ENCODE results near the gene ZNF566. TPM values are rescaled to one million over a fixed set of nuclear protein-coding genes. Genes with fewer than 3 reads are reported as not detected.
A peak's percentile ranks its signal among the peaks of the same experiment; 100 is the strongest.

The ZNF566 gene
- polyA plus RNA-seq, 1 of the 3 experiments (the other 2 are of a cell fraction), result 1.7 TPM

DNA sequence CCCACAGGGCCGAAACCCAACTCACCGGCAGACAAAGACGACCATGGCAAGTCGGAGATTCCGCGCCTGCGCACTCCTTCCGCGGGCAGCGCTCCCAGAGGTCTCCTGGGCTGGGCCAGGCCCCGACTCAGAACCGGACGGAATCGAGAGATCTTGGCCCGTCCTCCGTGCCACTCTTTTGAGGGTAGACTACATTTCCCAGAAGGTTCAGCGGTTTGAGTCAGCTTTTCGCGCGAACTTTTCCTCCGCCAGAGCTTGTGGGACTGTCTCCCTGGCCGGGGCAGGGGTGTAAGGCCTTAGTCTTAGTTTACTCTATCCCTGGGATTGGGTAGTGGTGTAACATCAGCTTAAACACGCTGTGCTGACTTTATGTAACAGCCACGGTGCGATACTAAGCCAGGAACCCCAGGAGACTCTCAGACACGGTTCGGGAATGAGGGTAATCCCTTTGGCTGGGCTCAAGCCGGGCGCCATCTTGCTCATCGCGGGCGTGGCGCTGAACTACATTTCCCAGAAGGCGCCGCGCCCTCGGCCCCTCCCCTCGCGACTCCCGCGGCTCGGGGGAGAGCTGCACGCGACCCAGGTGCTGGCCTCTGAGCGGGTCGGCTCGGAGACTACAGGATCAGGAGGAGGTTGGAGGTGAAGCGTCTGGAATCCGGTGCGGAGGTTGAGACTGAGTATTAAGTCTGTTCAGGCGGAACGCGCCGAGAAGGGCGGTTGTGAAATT, 39.0 kb upstream of the ZNF566 start, which contains the start of gene ZNF260 (continued):
- TF ChIP-seq, protein P1, sequence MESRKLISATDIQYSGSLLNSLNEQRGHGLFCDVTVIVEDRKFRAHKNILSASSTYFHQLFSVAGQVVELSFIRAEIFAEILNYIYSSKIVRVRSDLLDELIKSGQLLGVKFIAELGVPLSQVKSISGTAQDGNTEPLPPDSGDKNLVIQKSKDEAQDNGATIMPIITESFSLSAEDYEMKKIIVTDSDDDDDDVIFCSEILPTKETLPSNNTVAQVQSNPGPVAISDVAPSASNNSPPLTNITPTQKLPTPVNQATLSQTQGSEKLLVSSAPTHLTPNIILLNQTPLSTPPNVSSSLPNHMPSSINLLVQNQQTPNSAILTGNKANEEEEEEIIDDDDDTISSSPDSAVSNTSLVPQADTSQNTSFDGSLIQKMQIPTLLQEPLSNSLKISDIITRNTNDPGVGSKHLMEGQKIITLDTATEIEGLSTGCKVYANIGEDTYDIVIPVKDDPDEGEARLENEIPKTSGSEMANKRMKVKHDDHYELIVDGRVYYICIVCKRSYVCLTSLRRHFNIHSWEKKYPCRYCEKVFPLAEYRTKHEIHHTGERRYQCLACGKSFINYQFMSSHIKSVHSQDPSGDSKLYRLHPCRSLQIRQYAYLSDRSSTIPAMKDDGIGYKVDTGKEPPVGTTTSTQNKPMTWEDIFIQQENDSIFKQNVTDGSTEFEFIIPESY (IDR thresholded peaks at IDR 0.05; ENCODE audit: borderline replicate concordance, low read depth), result peak; percentile 93
- TF ChIP-seq, protein P2, sequence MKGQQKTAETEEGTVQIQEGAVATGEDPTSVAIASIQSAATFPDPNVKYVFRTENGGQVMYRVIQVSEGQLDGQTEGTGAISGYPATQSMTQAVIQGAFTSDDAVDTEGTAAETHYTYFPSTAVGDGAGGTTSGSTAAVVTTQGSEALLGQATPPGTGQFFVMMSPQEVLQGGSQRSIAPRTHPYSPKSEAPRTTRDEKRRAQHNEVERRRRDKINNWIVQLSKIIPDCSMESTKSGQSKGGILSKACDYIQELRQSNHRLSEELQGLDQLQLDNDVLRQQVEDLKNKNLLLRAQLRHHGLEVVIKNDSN (IDR thresholded peaks at IDR 0.05; ENCODE audit: borderline replicate concordance, low read depth), result 0 out of 2 replicates have a peak, but pooled peaks have one; percentile 30
- TF ChIP-seq SIN3A (IDR thresholded peaks at IDR 0.05; ENCODE audit: borderline replicate concordance, low read depth, low read length) (no peak), FOXM1 (IDR thresholded peaks at IDR 0.05; ENCODE audit: low read depth) (no peak), EP300 (IDR thresholded peaks at IDR 0.05; ENCODE audit: borderline replicate concordance in 1 of 2, low read depth in 1 of 2, low read length in 1 of 2) (no peak), NRF1 (IDR thresholded peaks at IDR 0.05; ENCODE audit: low read depth, low read length) (peak; percentile 54)
- TF ChIP-seq, protein P3, sequence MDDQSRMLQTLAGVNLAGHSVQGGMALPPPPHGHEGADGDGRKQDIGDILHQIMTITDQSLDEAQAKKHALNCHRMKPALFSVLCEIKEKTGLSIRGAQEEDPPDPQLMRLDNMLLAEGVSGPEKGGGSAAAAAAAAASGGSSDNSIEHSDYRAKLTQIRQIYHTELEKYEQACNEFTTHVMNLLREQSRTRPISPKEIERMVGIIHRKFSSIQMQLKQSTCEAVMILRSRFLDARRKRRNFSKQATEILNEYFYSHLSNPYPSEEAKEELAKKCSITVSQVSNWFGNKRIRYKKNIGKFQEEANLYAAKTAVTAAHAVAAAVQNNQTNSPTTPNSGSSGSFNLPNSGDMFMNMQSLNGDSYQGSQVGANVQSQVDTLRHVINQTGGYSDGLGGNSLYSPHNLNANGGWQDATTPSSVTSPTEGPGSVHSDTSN (IDR thresholded peaks at IDR 0.05), result no peak

DNA sequence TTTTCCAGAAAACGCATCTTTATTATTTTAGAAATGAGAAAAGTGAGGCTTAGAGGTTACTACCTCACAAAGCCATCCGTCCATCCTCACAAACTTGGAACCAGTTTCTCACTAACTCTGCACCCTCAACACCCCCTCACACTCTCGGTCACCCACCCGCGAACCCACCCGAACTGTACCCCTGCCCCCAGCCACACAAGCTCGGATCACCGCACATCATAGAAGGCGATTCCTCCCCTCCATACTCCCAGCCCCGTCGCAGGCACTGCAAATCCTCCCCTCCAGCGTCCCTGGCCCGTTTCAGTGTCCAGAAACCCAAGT, 38.5 kb upstream of the ZNF566 start:
- no peak for DNase-seq
- Histone ChIP-seq H3K4me1 (ENCODE audit: control insufficient read depth in 1 of 2, insufficient read depth in 2 of 2, low read depth in 1 of 2, low read length in 1 of 2) (no peaks in the 10 kb centered on the region; a peak in 2 of 4 replicates), H3K27me3 (ENCODE audit: insufficient read depth) (no peaks in the 10 kb centered on the region), H3K9me2 (no peaks in the 10 kb centered on the region), H4K20me1 (ENCODE audit: insufficient read depth) (no peaks in the 10 kb centered on the region), H3K36me3 (replicated peaks in 1 of 2; ENCODE audit: control insufficient read depth in 1 of 2, insufficient read depth in 2 of 2, low read length in 1 of 2) (peaks cover 13 to 43% of the 10 kb centered on the region in 2 experiments), H3K9me3 (no peaks in the 10 kb centered on the region), H3K79me2 (ENCODE audit: insufficient read depth) (peaks cover 55% of the 10 kb centered on the region), H3K9ac (peak overlapping the region; percentile 84), H3K4me3 (ENCODE audit: low read depth in 2 of 2, low read length in 1 of 2) (peak overlapping the region; percentile 73 to 74), H3F3A (replicated peaks; ENCODE audit: insufficient read depth) (no peaks in the 10 kb centered on the region), H3K27ac (ENCODE audit: low read depth in 2 of 2, low read length in 1 of 2) (peak overlapping the region; percentile 86 to 96), H3K4me2 (peak overlapping the region; percentile 79), H2AFZ (ENCODE audit: low read depth) (peak overlapping the region; percentile 94)
- TF ChIP-seq MXI1 (IDR thresholded peaks at IDR 0.05; ENCODE audit: low read depth, low read length), result peak; percentile 16; the same call in 1 of the 2 replicates
- TF ChIP-seq RFX5 (IDR thresholded peaks at IDR 0.05; ENCODE audit: low read length), result no peak
- ChIA-PET POLR2A (interaction anchor here (0.6 to 1.7 kb wide), 9 partner anchors 22 to 690 kb away, joined by 3 to 21 read pairs (median 4); partner anchors contain the start of genes ZFP14, ZNF146, ZNF382 and ZNF383), CTCF (no interaction called here)
- WGBS (ENCODE audit: low lambda C conversion rate), result under 1% methylated on average over 13 of the region's 13 CpGs
